Tibial artery (tissue), 4 donors: ENCODE results near the gene SBF1.
A peak's percentile ranks its signal among the peaks of the same experiment; 100 is the strongest.

Experiments
- DNase-seq, 2 donors: peaks; one replicate each; pipeline ENCODE4 v3.0.0-alpha.2; 2019
- H3K27ac ChIP-seq, 2 donors: fragments of 200-600 bp; sonication (generic) in 1 of 2; 1 replicate in 1 of 2; 2 replicates in 1 of 2; pipeline ENCODE4 v1.5.1; 2018 to 2019; ENCODE audit warnings: mild to moderate bottlenecking in 1 of 2
- H3K27me3 ChIP-seq, 2 donors: fragments of 200-600 bp; sonication (generic) in 1 of 2; one replicate each; pipeline versions ENCODE4 v1.5.1 to v1.6.0; 2016 to 2019
- H3K36me3 ChIP-seq, 3 donors: fragments of 200-600 bp; sonication (generic) in 2 of 3; one replicate each; pipeline ENCODE4 v1.5.1; 2016 to 2019; ENCODE audit warnings: mild to moderate bottlenecking in 2 of 3
- H3K4me1 ChIP-seq, 4 donors: fragments of 200-600 bp; sonication (generic) in 2 of 4; 1 replicate in 3 of 4; 2 replicates in 1 of 4; pipeline ENCODE4 v1.5.1; 2016 to 2019
- H3K4me3 ChIP-seq, 2 donors: fragments of 200-600 bp; sonication (generic) in 1 of 2; 1 replicate in 1 of 2; 2 replicates in 1 of 2; pipeline ENCODE4 v1.5.1; 2018 to 2019; ENCODE audit warnings: mild to moderate bottlenecking in 2 of 2
- H3K9me3 ChIP-seq, 3 donors: fragments of 200-600 bp; sonication (generic) in 1 of 3; one replicate each; pipeline ENCODE4 v1.5.1; 2016 to 2019
- CTCF ChIP-seq, 2 experiments: fragments of 200-600 bp in 1 of 2; fragments of 450-650 bp in 1 of 2; IDR thresholded peaks; one replicate each; pipeline ENCODE4 v1.5.1; 2017 to 2019; ENCODE audit warnings: antibody characterized with exemption in 2 of 2, mild to moderate bottlenecking in 1 of 2, moderate library complexity in 1 of 2
- intact Hi-C: fragments of 100-400 bp; cut with DNase I; formaldehyde crosslinking; loops from one replicate; pipeline ENCODE4 v1.15.0; 2023; ENCODE audit warnings: low total_unique reads

SBF1 gene

GRCh38 chr22:50445880-50446707, 28.7 kb downstream of the SBF1 start:
- Histone ChIP-seq H3K4me3 (no peak overlapping the region), H3K27me3 (no peaks in the 10 kb centered on the region), H3K4me1 (peaks cover 0 to 17% (median 5%) of the 10 kb centered on the region in 4 donors), H3K27ac (no peak overlapping the region), H3K36me3 (peaks cover 36 to 91% (median 66%) of the 10 kb centered on the region in 3 donors), H3K9me3 (no peaks in the 10 kb centered on the region)
- TF ChIP-seq CTCF (IDR thresholded peaks at IDR 0.05) = no peak
- no peak for DNase-seq
- intact Hi-C loops = loop anchor here (10.0 kb wide), 1 partner anchor 191 kb away; the partner anchor contains the start of gene HDAC10

GRCh38 chr22:50445071-50445879, 29.6 kb downstream of the SBF1 start:
- H3K4me1 ChIP-seq = peaks cover 0 to 17% (median 5%) of the 10 kb centered on the region in 4 donors
- no peaks in the 10 kb centered on the region for H3K9me3 ChIP-seq
- no peak for DNase-seq
- H3K4me3 ChIP-seq = no peak overlapping the region
- H3K36me3 ChIP-seq = peaks cover 30 to 91% (median 70%) of the 10 kb centered on the region in 3 donors
- H3K27ac ChIP-seq = peak overlapping the region in 1 of 2 donors; percentile 34
- intact Hi-C loops = loop anchor here (10.0 kb wide), 1 partner anchor 190 kb away; the partner anchor contains the start of gene HDAC10
- TF ChIP-seq CTCF (IDR thresholded peaks at IDR 0.05) = no peak
- H3K27me3 ChIP-seq = no peaks in the 10 kb centered on the region

- Histone ChIP-seq H3K36me3 (peaks cover 34 to 91% (median 70%) of the 10 kb centered on the region in 3 donors), H3K27me3 (no peaks in the 10 kb centered on the region), H3K27ac (peak overlapping the region in 1 of 2 donors; percentile 34), H3K4me3 (no peak overlapping the region), H3K9me3 (no peaks in the 10 kb centered on the region), H3K4me1 (peaks cover 0 to 17% (median 5%) of the 10 kb centered on the region in 4 donors)
- intact Hi-C loops = loop anchor here (10.0 kb wide), 1 partner anchor 190 kb away; the partner anchor contains the start of gene HDAC10
- no peak for DNase-seq
- TF ChIP-seq CTCF (IDR thresholded peaks at IDR 0.05) = no peak
These were observed 30.2 kb downstream of the SBF1 start for GRCh38 chr22:50444663-50445062.

- Histone ChIP-seq H3K27ac (peak overlapping the region in 1 of 2 donors; percentile 34), H3K4me1 (peaks cover 0 to 17% (median 5%) of the 10 kb centered on the region in 4 donors), H3K27me3 (no peaks in the 10 kb centered on the region), H3K4me3 (no peak overlapping the region), H3K36me3 (peaks cover 36 to 92% (median 72%) of the 10 kb centered on the region in 3 donors), H3K9me3 (no peaks in the 10 kb centered on the region)
- intact Hi-C loops = loop anchor here (10.0 kb wide), 1 partner anchor 189 kb away; the partner anchor contains the start of gene HDAC10
- no peak for DNase-seq
- no peak for TF ChIP-seq CTCF (IDR thresholded peaks at IDR 0.05)
These were observed 30.8 kb downstream of the SBF1 start for GRCh38 chr22:50443801-50444625.

GRCh38 chr22:50443197-50443596, 31.6 kb downstream of the SBF1 start:
- DNase-seq = no peak
- no peaks in the 10 kb centered on the region for H3K9me3 ChIP-seq
- H3K27ac ChIP-seq = no peak overlapping the region
- peaks cover 37 to 92% (median 72%) of the 10 kb centered on the region in 3 donors for H3K36me3 ChIP-seq
- H3K4me1 ChIP-seq = peaks cover 0 to 17% (median 5%) of the 10 kb centered on the region in 4 donors
- TF ChIP-seq CTCF (IDR thresholded peaks at IDR 0.05) = no peak
- intact Hi-C loops = loop anchor here (10.0 kb wide), 1 partner anchor 188 kb away; the partner anchor contains the start of gene HDAC10
- H3K4me3 ChIP-seq = no peak overlapping the region
- no peaks in the 10 kb centered on the region for H3K27me3 ChIP-seq
